Rectal smooth muscle tissue (tissue), 1 donor: ENCODE data around the gene MUC2.

Source experiments
- H3K27ac ChIP-seq: one replicate; pipeline ENCODE4 v1.7.0; 2013; ENCODE audit warnings: low read depth, low read length, inconsistent platforms
- H3K27me3 ChIP-seq: one replicate; pipeline ENCODE4 v1.7.0; 2013; ENCODE audit warnings: low read length; ENCODE audit not compliant: control insufficient read depth, insufficient read depth
- H3K36me3 ChIP-seq: one replicate; pipeline ENCODE4 v1.7.0; 2013; ENCODE audit warnings: low read length; ENCODE audit not compliant: control insufficient read depth, insufficient read depth
- H3K4me1 ChIP-seq: one replicate; pipeline ENCODE4 v1.7.0; 2013; ENCODE audit warnings: low read length; ENCODE audit not compliant: control insufficient read depth, insufficient read depth
- H3K4me3 ChIP-seq: one replicate; pipeline ENCODE4 v1.7.0; 2013; ENCODE audit warnings: low read length
- H3K9ac ChIP-seq: one replicate; pipeline ENCODE4 v1.7.0; 2013; ENCODE audit warnings: low read length

The MUC2 gene

GRCh38 chr11:1031121-1031899 lies 43.4 kb upstream of the MUC2 start:
- no peaks in the 10 kb centered on the region for H3K4me1 ChIP-seq
- no peak overlapping the region for H3K4me3 ChIP-seq
- no peaks in the 10 kb centered on the region for H3K36me3 ChIP-seq
- no peak overlapping the region for H3K9ac ChIP-seq
- no peak overlapping the region for H3K27ac ChIP-seq
- H3K27me3 ChIP-seq: no peaks in the 10 kb centered on the region

DNA sequence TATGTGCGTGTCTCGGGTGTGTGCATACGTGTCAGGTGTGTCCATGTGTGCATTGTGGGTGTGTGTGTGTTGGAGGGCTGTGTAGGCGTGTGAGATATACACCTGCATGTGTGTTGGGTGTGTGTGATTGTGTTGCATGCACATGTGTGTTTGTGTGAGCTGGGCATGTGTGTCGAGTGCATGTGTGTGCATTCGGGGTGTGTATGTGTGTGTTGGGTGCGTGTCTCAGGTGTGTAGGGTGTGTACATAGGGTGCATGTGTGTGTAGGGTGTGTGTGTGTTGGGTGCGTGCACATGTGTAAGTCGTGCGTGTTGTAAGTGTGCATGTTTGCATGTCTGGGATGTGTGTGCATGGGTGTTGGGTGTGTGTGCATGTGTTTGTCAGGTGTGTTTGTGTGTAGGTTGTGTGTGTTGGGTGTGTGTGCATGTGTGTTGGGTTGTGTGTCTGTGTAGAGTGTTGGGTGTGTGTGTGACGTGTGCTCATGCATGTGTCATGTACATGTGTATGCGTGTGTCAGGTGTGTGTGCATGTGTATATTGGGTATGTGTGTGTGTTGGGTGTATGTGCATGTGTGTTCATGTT lies 42.3 kb upstream of the MUC2 start:
- Histone ChIP-seq H3K4me3 (no peak overlapping the region), H3K36me3 (no peaks in the 10 kb centered on the region), H3K9ac (no peak overlapping the region), H3K27me3 (no peaks in the 10 kb centered on the region), H3K4me1 (no peaks in the 10 kb centered on the region), H3K27ac (no peak overlapping the region)

GRCh38 chr11:1033016-1033798 lies 41.5 kb upstream of the MUC2 start:
- H3K9ac ChIP-seq: no peak overlapping the region
- H3K4me1 ChIP-seq: no peaks in the 10 kb centered on the region
- H3K36me3 ChIP-seq: no peaks in the 10 kb centered on the region
- H3K27ac ChIP-seq: no peak overlapping the region
- H3K4me3 ChIP-seq: no peak overlapping the region
- no peaks in the 10 kb centered on the region for H3K27me3 ChIP-seq

DNA sequence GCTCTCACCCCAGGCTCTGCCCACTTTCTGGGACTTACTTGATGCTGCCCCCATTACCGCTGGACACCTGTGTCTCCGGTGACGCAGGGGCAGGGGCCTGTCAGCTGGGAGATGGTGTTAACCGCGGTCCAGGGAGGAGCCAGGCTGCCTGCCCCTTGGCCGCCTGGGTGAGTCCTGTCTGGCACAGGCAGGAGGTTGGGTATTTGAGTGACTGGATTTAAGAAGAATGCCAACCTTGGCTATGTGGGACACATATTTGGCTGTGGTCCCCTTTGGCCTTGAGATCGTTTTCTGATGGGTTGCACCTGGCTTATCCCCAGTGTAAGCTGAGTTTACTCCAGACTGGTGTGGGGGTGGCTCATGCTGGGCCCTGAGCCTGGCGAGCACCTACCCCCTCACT lies 40.7 kb upstream of the MUC2 start:
- no peaks in the 10 kb centered on the region for H3K4me1 ChIP-seq
- no peak overlapping the region for H3K27ac ChIP-seq
- no peaks in the 10 kb centered on the region for H3K36me3 ChIP-seq
- no peak overlapping the region for H3K9ac ChIP-seq
- no peaks in the 10 kb centered on the region for H3K27me3 ChIP-seq
- H3K4me3 ChIP-seq: no peak overlapping the region

- H3K36me3 ChIP-seq: no peaks in the 10 kb centered on the region
- H3K4me3 ChIP-seq: no peak overlapping the region
- H3K9ac ChIP-seq: no peak overlapping the region
- H3K4me1 ChIP-seq: no peaks in the 10 kb centered on the region
- no peak overlapping the region for H3K27ac ChIP-seq
- H3K27me3 ChIP-seq: no peaks in the 10 kb centered on the region
Measured at GRCh38 chr11:1034456-1035295, 40.0 kb upstream of the MUC2 start.

DNA sequence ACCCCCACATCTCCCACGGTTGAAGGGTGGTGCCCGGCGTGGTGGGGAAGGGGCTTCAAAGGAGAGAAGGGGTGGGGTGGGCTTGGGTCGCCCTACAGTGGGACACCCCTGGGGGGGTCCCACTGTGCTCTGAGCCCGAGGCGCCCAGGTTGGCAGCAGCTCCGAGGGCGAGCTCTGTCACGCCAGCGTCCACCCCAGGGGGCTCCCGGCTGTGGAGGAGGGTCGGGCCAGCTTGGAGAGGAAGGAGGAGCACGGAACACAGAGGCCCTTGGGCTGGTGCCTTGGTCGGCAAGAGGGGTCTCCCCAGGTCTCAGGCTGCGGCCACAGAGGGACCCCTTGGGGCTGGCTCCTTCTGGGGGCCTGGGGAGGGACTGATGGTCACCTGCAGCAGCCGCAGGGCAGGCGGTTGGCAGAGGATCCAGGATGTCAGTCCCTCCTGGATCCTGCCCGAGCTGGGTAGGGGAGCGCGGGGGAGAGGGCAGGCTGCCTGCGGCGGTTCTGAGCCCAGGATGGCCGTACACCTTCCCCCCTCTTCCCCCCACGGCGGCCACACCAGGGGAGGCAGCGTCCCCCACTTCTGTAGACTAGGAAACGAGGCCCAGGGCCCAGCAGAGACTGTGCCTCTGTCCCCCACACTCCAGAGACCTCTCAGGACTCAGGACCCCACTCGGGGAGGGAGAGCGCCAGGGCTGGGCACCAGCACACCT lies 38.9 kb upstream of the MUC2 start:
- Histone ChIP-seq H3K9ac (no peak overlapping the region), H3K27me3 (no peaks in the 10 kb centered on the region), H3K36me3 (no peaks in the 10 kb centered on the region), H3K4me1 (no peaks in the 10 kb centered on the region), H3K27ac (no peak overlapping the region), H3K4me3 (no peak overlapping the region)

GRCh38 chr11:1036303-1036923 lies 38.3 kb upstream of the MUC2 start, which contains the start of gene MUC6:
MUC6 (minus strand) TSS chr11:1036718; CDS start chr11:1036655, 63 bp downstream.
- Histone ChIP-seq H3K27me3 (no peaks in the 10 kb centered on the region), H3K36me3 (no peaks in the 10 kb centered on the region), H3K27ac (no peak within 1 kb of the TSS), H3K9ac (no peak within 1 kb of the TSS), H3K4me1 (no peaks in the 10 kb centered on the region), H3K4me3 (no peak within 1 kb of the TSS)

GRCh38 chr11:1036931-1037330 lies 37.7 kb upstream of the MUC2 start:
- Histone ChIP-seq H3K4me1 (no peaks in the 10 kb centered on the region), H3K9ac (no peak overlapping the region), H3K27me3 (peaks cover under 1% of the 10 kb centered on the region), H3K27ac (no peak overlapping the region), H3K4me3 (no peak overlapping the region), H3K36me3 (no peaks in the 10 kb centered on the region)

- peaks cover 3% of the 10 kb centered on the region for H3K27me3 ChIP-seq
- H3K4me3 ChIP-seq: no peak overlapping the region
- no peak overlapping the region for H3K27ac ChIP-seq
- H3K9ac ChIP-seq: no peak overlapping the region
- no peaks in the 10 kb centered on the region for H3K36me3 ChIP-seq
- no peaks in the 10 kb centered on the region for H3K4me1 ChIP-seq
Measured at GRCh38 chr11:1037506-1038055, 37.1 kb upstream of the MUC2 start.

- no peaks in the 10 kb centered on the region for H3K36me3 ChIP-seq
- H3K9ac ChIP-seq: no peak overlapping the region
- H3K27ac ChIP-seq: no peak overlapping the region
- no peaks in the 10 kb centered on the region for H3K4me1 ChIP-seq
- peaks cover 3% of the 10 kb centered on the region for H3K27me3 ChIP-seq
- no peak overlapping the region for H3K4me3 ChIP-seq
Measured at GRCh38 chr11:1038361-1038760, 36.3 kb upstream of the MUC2 start.

DNA sequence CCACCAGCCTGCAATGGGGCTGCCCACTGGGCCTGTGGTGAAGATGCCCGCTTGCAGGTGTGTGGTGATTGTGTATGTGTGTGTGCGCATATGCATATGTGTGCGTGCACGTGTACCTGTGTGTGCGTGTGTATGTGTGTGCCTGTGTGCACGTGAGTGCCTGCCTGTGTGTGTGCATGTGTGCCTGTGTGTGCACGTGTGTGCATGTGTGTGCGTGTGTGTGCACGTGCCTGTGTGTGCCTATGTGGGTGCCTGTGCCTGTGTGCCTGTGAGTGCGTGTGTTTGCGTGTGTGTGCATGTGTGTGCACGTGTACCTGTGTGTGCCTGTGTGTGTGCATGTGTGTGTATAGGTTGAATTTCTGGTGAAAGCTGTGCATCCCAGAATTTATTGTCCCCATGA lies 35.8 kb upstream of the MUC2 start:
- Histone ChIP-seq H3K4me3 (no peak overlapping the region), H3K27me3 (peaks cover 3% of the 10 kb centered on the region), H3K9ac (no peak overlapping the region), H3K36me3 (no peaks in the 10 kb centered on the region), H3K4me1 (no peaks in the 10 kb centered on the region), H3K27ac (no peak overlapping the region)
